ENCODE data around the gene DOHH. TPM values are rescaled to one million over a fixed set of nuclear protein-coding genes. Genes with fewer than 3 reads are reported as not detected.

Gene DOHH
- total RNA-seq, 2 donors from 2014 or later = 13.2 to 14.8 TPM

GRCh38 chr19:3499738-3500428, 591 bp downstream of the DOHH start:
- H3K27ac Mint-ChIP-seq = peak overlapping the region; percentile 99
- H3K9me3 Mint-ChIP-seq = peaks cover 0 to 5% of the 10 kb centered on the region in 2 donors
- DNase-seq (ENCODE audit: low spot score in 2 of 2) (no peak), ATAC-seq (peak; percentile 4 to 19)
- peaks cover 7% of the 10 kb centered on the region in 2 donors for H3K36me3 Mint-ChIP-seq

- Mint-ChIP-seq H3K27ac (no peak overlapping the region), H3K9me3 (peaks cover 0 to 5% of the 10 kb centered on the region in 2 donors), H3K36me3 (peaks cover 7% of the 10 kb centered on the region in 2 donors)
- ATAC-seq (no peak), DNase-seq (ENCODE audit: low spot score in 2 of 2) (no peak)
Observed at GRCh38 chr19:3497757-3498520, 2.5 kb downstream of the DOHH start.

- Mint-ChIP-seq H3K27ac (no peak overlapping the region), H3K36me3 (peaks cover 7% of the 10 kb centered on the region in 2 donors), H3K9me3 (peaks cover 0 to 5% of the 10 kb centered on the region in 2 donors)
- ATAC-seq (no peak), DNase-seq (ENCODE audit: low spot score in 2 of 2) (no peak)
Observed at GRCh38 chr19:3496392-3497273, 3.8 kb downstream of the DOHH start.

GRCh38 chr19:3494559-3494958, 5.9 kb downstream of the DOHH start:
- H3K9me3 Mint-ChIP-seq = no peaks in the 10 kb centered on the region
- ATAC-seq = peak; percentile 76 to 94
- H3K27ac Mint-ChIP-seq = peak overlapping the region in 1 of 2 donors; percentile 82
- H3K36me3 Mint-ChIP-seq = no peaks in the 10 kb centered on the region
- DNase-seq (ENCODE audit: low spot score in 2 of 2) = peak in 1 of 2 donors; percentile 79

GRCh38 chr19:3494051-3494450, 6.4 kb downstream of the DOHH start:
- ATAC-seq = peak; percentile 59 to 85
- DNase-seq (ENCODE audit: low spot score in 2 of 2) = peak in 1 of 2 donors; percentile 55
- Mint-ChIP-seq H3K9me3 (no peaks in the 10 kb centered on the region), H3K36me3 (no peaks in the 10 kb centered on the region), H3K27ac (peak overlapping the region in 1 of 2 donors; percentile 82)

- Mint-ChIP-seq H3K9me3 (no peaks in the 10 kb centered on the region), H3K27ac (peak overlapping the region in 1 of 2 donors; percentile 71), H3K36me3 (no peaks in the 10 kb centered on the region)
- ATAC-seq (no peak), DNase-seq (ENCODE audit: low spot score in 2 of 2) (no peak)
Observed at GRCh38 chr19:3493651-3494050, 6.8 kb downstream of the DOHH start.

- ATAC-seq = no peak
- no peaks in the 10 kb centered on the region for H3K9me3 Mint-ChIP-seq
- peak overlapping the region in 1 of 2 donors; percentile 71 for H3K27ac Mint-ChIP-seq
- H3K36me3 Mint-ChIP-seq = no peaks in the 10 kb centered on the region
- no peak for DNase-seq (ENCODE audit: low spot score in 2 of 2)
Observed at GRCh38 chr19:3492919-3493318, 7.6 kb downstream of the DOHH start.

- Mint-ChIP-seq H3K9me3 (no peaks in the 10 kb centered on the region), H3K36me3 (no peaks in the 10 kb centered on the region)
- no peak for DNase-seq (ENCODE audit: low spot score in 2 of 2)
Observed at GRCh38 chr19:3492131-3492839, 8.2 kb downstream of the DOHH start.

GRCh38 chr19:3491396-3492119, 8.9 kb downstream of the DOHH start:
- DNase-seq (ENCODE audit: low spot score in 2 of 2) (no peak), ATAC-seq (no peak)
- H3K27ac Mint-ChIP-seq = no peak overlapping the region
- H3K36me3 Mint-ChIP-seq = no peaks in the 10 kb centered on the region
- no peaks in the 10 kb centered on the region for H3K9me3 Mint-ChIP-seq

More at GRCh38 chr19:3492131-3492839, 8.2 kb downstream of the DOHH start:
- H3K27ac Mint-ChIP-seq = no peak overlapping the region
- ATAC-seq = no peak

- ATAC-seq (no peak), DNase-seq (ENCODE audit: low spot score in 2 of 2) (no peak)
- Mint-ChIP-seq H3K9me3 (no peaks in the 10 kb centered on the region), H3K36me3 (no peaks in the 10 kb centered on the region), H3K27ac (no peak within 1 kb of the TSS)
Observed at GRCh38 chr19:3483226-3483628, 17.2 kb downstream of the DOHH start, which contains the start of gene SMIM44. Gene SMIM44, minus strand, starts transcription at chr19:3483441. Its CDS starts 38 bp downstream, at chr19:3483403.

- DNase-seq (ENCODE audit: low spot score in 2 of 2) = no peak
- Mint-ChIP-seq H3K9me3 (no peaks in the 10 kb centered on the region), H3K27ac (no peak overlapping the region), H3K36me3 (no peaks in the 10 kb centered on the region)
- no peak for ATAC-seq
Observed at GRCh38 chr19:3482507-3483225, 17.8 kb downstream of the DOHH start.

- no peak overlapping the region for H3K27ac Mint-ChIP-seq
- DNase-seq (ENCODE audit: low spot score in 2 of 2) (no peak), ATAC-seq (no peak)
- no peaks in the 10 kb centered on the region for H3K36me3 Mint-ChIP-seq
- no peaks in the 10 kb centered on the region for H3K9me3 Mint-ChIP-seq
Observed at GRCh38 chr19:3481241-3482090, 19.0 kb downstream of the DOHH start.

- DNase-seq (ENCODE audit: low spot score in 2 of 2) (no peak), ATAC-seq (no peak)
- H3K27ac Mint-ChIP-seq = no peak within 1 kb of the TSS
- H3K36me3 Mint-ChIP-seq = no peaks in the 10 kb centered on the region
- H3K9me3 Mint-ChIP-seq = no peaks in the 10 kb centered on the region
Observed at GRCh38 chr19:3480383-3481091, 19.9 kb downstream of the DOHH start, which contains the start of gene SMIM24. Gene SMIM24, minus strand, starts transcription at chr19:3480525. Its CDS starts 62 bp downstream, at chr19:3480463.

- no peaks in the 10 kb centered on the region for H3K9me3 Mint-ChIP-seq
- H3K36me3 Mint-ChIP-seq = no peaks in the 10 kb centered on the region
- ATAC-seq (peak; percentile 19 to 37), DNase-seq (ENCODE audit: low spot score in 2 of 2) (peak in 1 of 2 donors; percentile 39)
- no peak overlapping the region for H3K27ac Mint-ChIP-seq
Observed at GRCh38 chr19:3479834-3480215, 20.6 kb downstream of the DOHH start.

Measured in activated naive CD4-positive, alpha-beta T cell treated with anti-CD3 and anti-CD28 coated beads, Interleukin-2, amount 50 U/mL, for 72 hours (primary cell).